A549 (cell line): ENCODE results near the gene MSANTD7. TPM values are rescaled to one million over a fixed set of nuclear protein-coding genes. Genes with fewer than 3 reads are reported as not detected.

Source experiments
- ATAC-seq, 2 experiments: fragments of 200-7000 bp in 1 of 2; fragments of >200 bp in 1 of 2; cut with Nextera tagmentation in 1 of 2; cut with Tn5 transposase in 1 of 2; 3 replicates each; pipeline versions ENCODE4 v1.8.0 to v1.9.1; 2018 to 2020; ENCODE audit warnings: mild to moderate bottlenecking in 1 of 2, moderate library complexity in 1 of 2
- CTCF ChIA-PET: fragments of 300-600 bp; sonication (Branson Sonifier 250); formaldehyde crosslinking; extraction: SDS; loops from one replicate; lab custom pipeline; 2021; ENCODE audit warnings: antibody characterized with exemption, inconsistent platforms; lab: Yijun Ruan, JAX
- POLR2A ChIA-PET: fragments of 350-600 bp; formaldehyde crosslinking; extraction: SDS; loops from one replicate; lab custom pipeline; 2021; ENCODE audit warnings: antibody characterized with exemption, inconsistent platforms; lab: Yijun Ruan, JAX
- DNase-seq, 2 experiments: peaks; one replicate each; pipeline versions ENCODE4 v3.0.0 to v3.0.0-alpha.2; 2011 to 2016; ENCODE audit warnings: low read depth in 1 of 2, low spot score in 1 of 2
- FAIRE-seq: peaks from 2 replicates; lab custom pipeline; 2011; peaks lifted over from hg19 to GRCh38; lab: Jason Lieb, UNC
- H3K27ac ChIP-seq, 2 experiments: fragments of >200 bp; sonication (Bioruptor Twin); formaldehyde crosslinking; 3 replicates each; pipeline ENCODE4 v1.5.1; 2016 to 2017
- H3K4me1 ChIP-seq: fragments of >200 bp; sonication (Bioruptor Twin); formaldehyde crosslinking; 3 replicates; pipeline ENCODE4 v1.6.1; 2016
- H3K4me2 ChIP-seq: fragments of >200 bp; sonication (Bioruptor Twin); formaldehyde crosslinking; 3 replicates; pipeline ENCODE4 v1.6.1; 2016
- H3K4me3 ChIP-seq: fragments of >200 bp; sonication (Bioruptor Twin); formaldehyde crosslinking; 3 replicates; pipeline ENCODE4 v1.5.1; 2016
- H3K9me3 ChIP-seq: fragments of >200 bp; sonication (Bioruptor Twin); formaldehyde crosslinking; 3 replicates; pipeline ENCODE4 v1.6.1; 2016
- CBX2 ChIP-seq: fragments of 200-600 bp; sonication (generic); IDR thresholded peaks from 2 replicates; pipeline ENCODE4 v1.6.1; 2016; ENCODE audit warnings: low read depth, mild to moderate bottlenecking, borderline replicate concordance
- CBX8 ChIP-seq: fragments of 200-600 bp; sonication (generic); IDR thresholded peaks from 2 replicates; pipeline ENCODE4 v1.6.1; 2016
- CEBPB ChIP-seq, 2 experiments: fragments of >200 bp in 1 of 2; sonication (Bioruptor Twin) in 1 of 2; formaldehyde crosslinking in 1 of 2; IDR thresholded peaks; 2 replicates each; pipeline ENCODE4 v1.6.1; 2012 to 2016
- EP300 ChIP-seq, 2 experiments: fragments of >200 bp; sonication (Bioruptor Twin); formaldehyde crosslinking; IDR thresholded peaks; 2 replicates in 1 of 2; 3 replicates in 1 of 2; pipeline ENCODE4 v1.6.1; 2016 to 2017
- FOSL2 ChIP-seq, 2 experiments: fragments of 450-650 bp in 1 of 2; fragments of >200 bp in 1 of 2; sonication (Bioruptor Twin) in 1 of 2; formaldehyde crosslinking; IDR thresholded peaks; 2 replicates each; pipeline versions ENCODE4 v1.5.0 to v1.6.1; 2016 to 2020; ENCODE audit warnings: mild to moderate bottlenecking in 1 of 2, moderate library complexity in 1 of 2
- GATA3 ChIP-seq: IDR thresholded peaks from 2 replicates; pipeline ENCODE4 v1.6.1; 2012; ENCODE audit warnings: borderline replicate concordance
- HOXB5 ChIP-seq: fragments of 250-450 bp; sonication (Bioruptor Pico); IDR thresholded peaks from 2 replicates; pipeline ENCODE4 v1.5.0; 2020; ENCODE audit warnings: mild to moderate bottlenecking, moderate library complexity
- JUN ChIP-seq, 2 experiments: fragments of >200 bp; sonication (Bioruptor Twin); formaldehyde crosslinking; IDR thresholded peaks; 2 replicates in 1 of 2; 3 replicates in 1 of 2; pipeline ENCODE4 v1.6.1; 2016 to 2017
- JUNB ChIP-seq: fragments of >200 bp; sonication (Bioruptor Twin); formaldehyde crosslinking; IDR thresholded peaks from 2 replicates; pipeline ENCODE4 v1.6.1; 2016
- KDM1A ChIP-seq: fragments of 200-600 bp; sonication (generic); IDR thresholded peaks from 2 replicates; pipeline ENCODE4 v1.6.1; 2016; ENCODE audit warnings: low read depth, mild to moderate bottlenecking
- KDM5A ChIP-seq: fragments of 200-600 bp; sonication (generic); IDR thresholded peaks from 2 replicates; pipeline ENCODE4 v1.6.1; 2016; ENCODE audit warnings: antibody characterized with exemption, mild to moderate bottlenecking
- MYC ChIP-seq: IDR thresholded peaks from 2 replicates; pipeline ENCODE4 v1.6.1; 2012; ENCODE audit warnings: mild to moderate bottlenecking, inconsistent platforms, low read length, improper control_type of control experiment, borderline replicate concordance
- NR3C1 ChIP-seq: fragments of >200 bp; sonication (Bioruptor Twin); formaldehyde crosslinking; IDR thresholded peaks from 3 replicates; pipeline ENCODE4 v1.6.1; 2017
- POLR2A ChIP-seq: IDR thresholded peaks from 2 replicates; pipeline ENCODE4 v1.6.1; 2012; ENCODE audit warnings: mild to moderate bottlenecking, low read length
- POLR2AphosphoS2 ChIP-seq: conservative IDR thresholded peaks from 2 replicates; pipeline ENCODE4 v1.6.1; 2012; ENCODE audit warnings: low read length, improper control_type of control experiment, inconsistent platforms
- RCOR1 ChIP-seq: fragments of 150-350 bp; IDR thresholded peaks from 2 replicates; pipeline ENCODE4 v1.6.1; 2014; ENCODE audit warnings: antibody characterized with exemption, low read length, low read depth
- RFX5 ChIP-seq: fragments of 450-650 bp; IDR thresholded peaks from 2 replicates; pipeline ENCODE4 v1.7.1; 2014; ENCODE audit warnings: antibody characterized with exemption, mild to moderate bottlenecking, moderate library complexity
- SMC3 ChIP-seq: fragments of >200 bp; sonication (Bioruptor Twin); formaldehyde crosslinking; IDR thresholded peaks from 3 replicates; pipeline ENCODE4 v1.6.1; 2018; ENCODE audit warnings: inconsistent platforms
- ZFP36 ChIP-seq: fragments of 450-650 bp; IDR thresholded peaks from 2 replicates; pipeline ENCODE4 v1.6.1; 2014; ENCODE audit warnings: borderline replicate concordance; ENCODE audit not compliant: partially characterized antibody
- ZSCAN20 ChIP-seq: fragments of 250-450 bp; sonication (Bioruptor Pico); IDR thresholded peaks from 2 replicates; pipeline ENCODE4 v1.8.0; 2022; ENCODE audit warnings: mild to moderate bottlenecking, moderate library complexity
- WGBS: methylation state at CpG from one replicate; pipeline ENCODE4 v1.1.6; 2017; ENCODE audit errors: missing lambda C conversion rate; 5-methylcytosine and 5-hydroxymethylcytosine counted together
- polyA plus RNA-seq, 4 experiments: library from polyadenylated mRNA; depleted of rRNA in 3 of 4; stranded (reverse); fragments of >200 nt; fragmentation: RNase III in 1 of 4; extraction: RNeasy Plus Mini Kit Qiagen cat#74134 plus additional on column Dnase treatment in 1 of 4; gene quantifications; 2 replicates in 3 of 4; 3 replicates in 1 of 4; pipeline ENCODE4 v1.2.3, GENCODE V29; 2011 to 2017
- TF ChIP-seq, protein P1 (sequence below): fragments of 200-600 bp; sonication (generic); IDR thresholded peaks from 2 replicates; pipeline ENCODE4 v1.6.1; 2016; ENCODE audit warnings: antibody characterized with exemption, mild to moderate bottlenecking, moderate library complexity
- TF ChIP-seq, protein P2 (sequence below): fragments of >200 bp; sonication (Bioruptor Twin); formaldehyde crosslinking; IDR thresholded peaks from 3 replicates; pipeline ENCODE4 v1.6.1; 2016
- TF ChIP-seq, protein P3 (sequence below): IDR thresholded peaks from 2 replicates; pipeline ENCODE4 v1.6.1; 2012; ENCODE audit warnings: low read depth, borderline replicate concordance
- TF ChIP-seq, protein P4 (sequence below): fragments of 450-650 bp; IDR thresholded peaks from 2 replicates; pipeline ENCODE4 v1.6.1; 2014; ENCODE audit warnings: antibody characterized with exemption
- TF ChIP-seq, protein P5 (sequence below): IDR thresholded peaks from 2 replicates; pipeline ENCODE4 v1.6.1; 2012

The MSANTD7 gene
- polyA plus RNA-seq, 2 of the 4 experiments (the other 2 are of a cell fraction), result 10.9 TPM

DNA sequence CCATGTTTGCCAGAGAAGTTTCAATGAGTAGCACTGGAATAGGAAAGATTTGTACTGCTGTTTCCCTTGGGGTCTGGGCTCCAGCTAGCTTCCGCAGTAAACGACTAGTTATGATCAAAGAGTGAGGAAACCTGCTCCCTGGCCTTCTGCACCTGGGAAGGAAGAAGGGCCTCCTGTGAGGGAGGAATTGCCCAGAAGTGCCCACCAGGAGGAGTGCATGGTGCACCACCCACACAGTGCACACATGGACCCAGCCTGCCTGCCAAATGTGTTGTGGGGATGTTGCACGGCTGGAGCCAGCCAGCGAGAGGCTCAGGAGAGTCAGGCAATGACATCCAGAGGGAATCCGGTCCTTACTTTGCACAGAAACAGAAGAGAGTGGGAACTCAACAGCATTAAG is 36.4 kb upstream of the MSANTD7 start (continued):
- TF ChIP-seq JUNB, result no peak

DNA sequence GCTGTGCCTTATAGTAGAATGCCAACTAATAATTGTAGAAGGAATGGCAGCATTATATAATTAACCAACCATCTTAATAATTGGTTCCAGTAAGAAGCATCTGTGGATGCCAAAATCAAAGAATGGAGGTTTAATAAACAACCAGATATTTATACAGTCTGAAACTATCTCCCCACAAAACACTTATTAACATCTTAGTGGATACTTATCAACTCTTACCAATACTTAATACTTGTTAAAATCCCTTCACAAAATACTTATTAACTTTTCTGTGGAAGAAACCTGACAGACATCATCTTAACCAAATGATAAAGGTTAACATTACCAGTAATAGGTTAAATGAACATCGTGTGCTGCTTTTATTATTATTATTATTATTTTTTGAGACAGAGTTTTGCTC is 34.3 kb upstream of the MSANTD7 start:
- FAIRE-seq, result no peak
- ChIA-PET CTCF (no interaction called here), POLR2A (no interaction called here)
- WGBS, result 34% methylated on average over 1 of the region's 1 CpG
- Histone ChIP-seq H3K4me2 (no peak overlapping the region), H3K9me3 (no peaks in the 10 kb centered on the region), H3K27ac (no peak overlapping the region), H3K4me1 (no peaks in the 10 kb centered on the region), H3K4me3 (no peak overlapping the region)
- ATAC-seq, result no peak
- no peak for DNase-seq
- TF ChIP-seq POLR2A (no peak), CEBPB (IDR thresholded peaks at IDR 0.05) (no peak), POLR2AphosphoS2 (no peak), GATA3 (no peak), HOXB5 (CRISPR knock-in tag) (no peak), SMC3 (no peak)
- TF ChIP-seq, protein P1, sequence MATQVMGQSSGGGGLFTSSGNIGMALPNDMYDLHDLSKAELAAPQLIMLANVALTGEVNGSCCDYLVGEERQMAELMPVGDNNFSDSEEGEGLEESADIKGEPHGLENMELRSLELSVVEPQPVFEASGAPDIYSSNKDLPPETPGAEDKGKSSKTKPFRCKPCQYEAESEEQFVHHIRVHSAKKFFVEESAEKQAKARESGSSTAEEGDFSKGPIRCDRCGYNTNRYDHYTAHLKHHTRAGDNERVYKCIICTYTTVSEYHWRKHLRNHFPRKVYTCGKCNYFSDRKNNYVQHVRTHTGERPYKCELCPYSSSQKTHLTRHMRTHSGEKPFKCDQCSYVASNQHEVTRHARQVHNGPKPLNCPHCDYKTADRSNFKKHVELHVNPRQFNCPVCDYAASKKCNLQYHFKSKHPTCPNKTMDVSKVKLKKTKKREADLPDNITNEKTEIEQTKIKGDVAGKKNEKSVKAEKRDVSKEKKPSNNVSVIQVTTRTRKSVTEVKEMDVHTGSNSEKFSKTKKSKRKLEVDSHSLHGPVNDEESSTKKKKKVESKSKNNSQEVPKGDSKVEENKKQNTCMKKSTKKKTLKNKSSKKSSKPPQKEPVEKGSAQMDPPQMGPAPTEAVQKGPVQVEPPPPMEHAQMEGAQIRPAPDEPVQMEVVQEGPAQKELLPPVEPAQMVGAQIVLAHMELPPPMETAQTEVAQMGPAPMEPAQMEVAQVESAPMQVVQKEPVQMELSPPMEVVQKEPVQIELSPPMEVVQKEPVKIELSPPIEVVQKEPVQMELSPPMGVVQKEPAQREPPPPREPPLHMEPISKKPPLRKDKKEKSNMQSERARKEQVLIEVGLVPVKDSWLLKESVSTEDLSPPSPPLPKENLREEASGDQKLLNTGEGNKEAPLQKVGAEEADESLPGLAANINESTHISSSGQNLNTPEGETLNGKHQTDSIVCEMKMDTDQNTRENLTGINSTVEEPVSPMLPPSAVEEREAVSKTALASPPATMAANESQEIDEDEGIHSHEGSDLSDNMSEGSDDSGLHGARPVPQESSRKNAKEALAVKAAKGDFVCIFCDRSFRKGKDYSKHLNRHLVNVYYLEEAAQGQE, result no peak
- TF ChIP-seq, protein P2, sequence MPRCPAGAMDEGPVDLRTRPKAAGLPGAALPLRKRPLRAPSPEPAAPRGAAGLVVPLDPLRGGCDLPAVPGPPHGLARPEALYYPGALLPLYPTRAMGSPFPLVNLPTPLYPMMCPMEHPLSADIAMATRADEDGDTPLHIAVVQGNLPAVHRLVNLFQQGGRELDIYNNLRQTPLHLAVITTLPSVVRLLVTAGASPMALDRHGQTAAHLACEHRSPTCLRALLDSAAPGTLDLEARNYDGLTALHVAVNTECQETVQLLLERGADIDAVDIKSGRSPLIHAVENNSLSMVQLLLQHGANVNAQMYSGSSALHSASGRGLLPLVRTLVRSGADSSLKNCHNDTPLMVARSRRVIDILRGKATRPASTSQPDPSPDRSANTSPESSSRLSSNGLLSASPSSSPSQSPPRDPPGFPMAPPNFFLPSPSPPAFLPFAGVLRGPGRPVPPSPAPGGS, result no peak

DNA sequence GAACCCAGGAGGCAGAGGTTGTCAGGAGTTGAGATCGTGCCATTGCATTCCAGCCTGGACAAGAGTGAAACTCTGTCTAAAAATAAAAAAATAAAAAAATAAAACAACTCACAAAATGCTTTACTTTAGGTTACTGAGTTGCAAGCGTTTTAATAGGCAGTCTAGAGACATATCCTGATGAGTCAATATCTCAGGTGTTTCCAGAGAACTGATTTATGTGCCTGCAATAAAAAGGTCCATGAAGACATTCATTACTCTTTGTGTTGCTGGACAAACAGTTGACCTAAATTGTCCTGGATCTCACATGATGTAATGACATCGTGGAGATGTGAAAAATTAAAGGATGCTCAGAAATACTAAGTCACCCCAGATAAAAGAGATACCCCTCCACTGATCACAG is 31.8 kb upstream of the MSANTD7 start:
- no peaks in the 10 kb centered on the region for H3K4me1 ChIP-seq
- CTCF ChIA-PET, result no interaction called here
- 62% methylated on average over 3 of the region's 3 CpGs for WGBS

DNA sequence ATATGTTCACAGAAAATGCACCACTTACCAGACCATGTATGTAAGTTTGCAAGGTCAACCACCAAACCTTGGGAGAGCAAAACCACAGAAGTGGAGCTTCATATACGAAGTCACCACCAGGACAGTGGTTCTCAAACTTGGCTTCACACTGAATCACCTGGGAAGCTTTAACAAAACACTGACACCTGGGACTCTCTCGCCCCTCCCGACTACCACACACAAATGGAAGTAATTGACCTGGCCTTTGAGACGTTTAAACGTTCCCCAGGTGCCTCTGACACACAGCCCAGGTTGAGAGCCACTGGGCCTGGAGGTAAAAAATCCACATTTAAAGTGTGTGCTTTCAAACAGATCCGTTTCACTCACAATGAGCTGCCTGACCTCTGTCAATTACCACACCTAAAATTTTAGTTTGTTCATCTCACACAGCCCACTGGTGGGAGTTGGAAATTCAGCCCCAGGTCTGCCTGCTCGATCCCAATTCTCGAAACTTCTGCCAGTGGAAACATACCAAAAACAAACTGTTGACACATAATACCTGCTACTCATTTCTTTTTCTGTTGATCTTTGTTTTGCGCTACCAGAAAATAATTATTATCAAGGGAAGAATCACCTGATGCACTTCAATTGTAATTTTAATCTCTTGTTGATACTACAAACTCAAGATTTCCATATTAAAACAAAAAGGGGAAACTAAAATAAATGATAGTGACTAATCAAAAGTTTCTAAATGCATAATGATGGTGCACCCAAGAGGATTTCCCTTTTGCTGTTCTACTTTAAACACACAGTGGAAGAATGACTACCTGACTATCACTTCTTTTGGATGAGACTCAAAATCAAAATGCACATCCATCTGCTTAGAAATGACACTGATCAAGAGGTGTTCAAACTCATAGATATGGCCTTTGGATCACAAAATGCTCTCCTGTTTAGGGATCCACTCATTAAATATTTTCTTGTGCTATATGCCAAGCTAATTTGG is 26.8 kb upstream of the MSANTD7 start:
- CTCF ChIA-PET, result interaction anchor here (1.0 kb wide), 1 partner anchor 20 kb away, joined by 3 read pairs; no protein-coding TSS in a partner anchor
- TF ChIP-seq KDM1A (no peak), JUN (IDR thresholded peaks at IDR 0.05) (no peak), RFX5 (no peak), CBX2 (no peak), CBX8 (no peak), ZFP36 (no peak), ZSCAN20 (CRISPR knock-in tag) (no peak), KDM5A (no peak), FOSL2 (IDR thresholded peaks at IDR 0.05) (no peak), FOSL2 (CRISPR knock-in tag; IDR thresholded peaks at IDR 0.05) (no peak), RCOR1 (no peak), EP300 (IDR thresholded peaks at IDR 0.05) (no peak), NR3C1 (no peak)
- TF ChIP-seq, protein P3, sequence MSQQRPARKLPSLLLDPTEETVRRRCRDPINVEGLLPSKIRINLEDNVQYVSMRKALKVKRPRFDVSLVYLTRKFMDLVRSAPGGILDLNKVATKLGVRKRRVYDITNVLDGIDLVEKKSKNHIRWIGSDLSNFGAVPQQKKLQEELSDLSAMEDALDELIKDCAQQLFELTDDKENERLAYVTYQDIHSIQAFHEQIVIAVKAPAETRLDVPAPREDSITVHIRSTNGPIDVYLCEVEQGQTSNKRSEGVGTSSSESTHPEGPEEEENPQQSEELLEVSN, result no peak
- TF ChIP-seq, protein P4, sequence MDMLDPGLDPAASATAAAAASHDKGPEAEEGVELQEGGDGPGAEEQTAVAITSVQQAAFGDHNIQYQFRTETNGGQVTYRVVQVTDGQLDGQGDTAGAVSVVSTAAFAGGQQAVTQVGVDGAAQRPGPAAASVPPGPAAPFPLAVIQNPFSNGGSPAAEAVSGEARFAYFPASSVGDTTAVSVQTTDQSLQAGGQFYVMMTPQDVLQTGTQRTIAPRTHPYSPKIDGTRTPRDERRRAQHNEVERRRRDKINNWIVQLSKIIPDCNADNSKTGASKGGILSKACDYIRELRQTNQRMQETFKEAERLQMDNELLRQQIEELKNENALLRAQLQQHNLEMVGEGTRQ, result no peak
- TF ChIP-seq, protein P2, result no peak
- TF ChIP-seq, protein P5, sequence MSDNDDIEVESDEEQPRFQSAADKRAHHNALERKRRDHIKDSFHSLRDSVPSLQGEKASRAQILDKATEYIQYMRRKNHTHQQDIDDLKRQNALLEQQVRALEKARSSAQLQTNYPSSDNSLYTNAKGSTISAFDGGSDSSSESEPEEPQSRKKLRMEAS, result no peak

More for the DNA sequence above, 31.8 kb upstream of the MSANTD7 start:
- POLR2A ChIA-PET, result no interaction called here
- no peaks in the 10 kb centered on the region for H3K9me3 ChIP-seq
- FAIRE-seq (no peak), DNase-seq (no peak), ATAC-seq (no peak)
- H3K4me2 ChIP-seq, result no peak overlapping the region
- no peak overlapping the region for H3K27ac ChIP-seq
- H3K4me3 ChIP-seq, result no peak overlapping the region
- no peak for TF ChIP-seq MYC

More for the DNA sequence above, 26.8 kb upstream of the MSANTD7 start:
- no peaks in the 10 kb centered on the region for H3K4me1 ChIP-seq
- ATAC-seq (no peak), DNase-seq (no peak), FAIRE-seq (no peak)
- H3K4me3 ChIP-seq, result no peak overlapping the region
- H3K27ac ChIP-seq, result peak overlapping the region in 1 of 2 experiments; percentile 59; a peak in 3 of 6 replicates
- POLR2A ChIA-PET, result interaction anchor here (0.5 kb wide), 1 partner anchor 287 kb away, joined by 5 read pairs; no protein-coding TSS in a partner anchor
- H3K9me3 ChIP-seq, result no peaks in the 10 kb centered on the region
- 86% methylated on average over 9 of the region's 9 CpGs for WGBS
- H3K4me2 ChIP-seq, result no peak overlapping the region
